PC-3 (cell line): ENCODE results near the gene SLC16A11. TPM values are rescaled to one million over a fixed set of nuclear protein-coding genes. Genes with fewer than 3 reads are reported as not detected.

Experiments used
- ATAC-seq: fragments of 200-7000 bp; cut with Tn5 transposase; 2 replicates; pipeline ENCODE4 v1.9.1; 2020; ENCODE audit warnings: mild to moderate bottlenecking, moderate library complexity
- BruUV-seq: library from RNA; stranded (reverse); fragments of 400-500 nt; replicated peaks from 2 replicates; lab custom pipeline; 2021; lab: Mats Ljungman, UMichigan
- CTCF ChIA-PET: fragments of 300-600 bp; sonication (Branson Sonifier 250); formaldehyde crosslinking; loops from one replicate; lab custom pipeline; 2022; ENCODE audit warnings: antibody characterized with exemption; lab: Charles Lee
- POLR2A ChIA-PET: fragments of 300-600 bp; sonication (Branson Sonifier 250); formaldehyde crosslinking; loops from one replicate; lab custom pipeline; 2022; ENCODE audit warnings: antibody characterized with exemption; ENCODE audit not compliant: unreplicated experiment; lab: Charles Lee
- DNase-seq: peaks from one replicate; pipeline ENCODE4 v3.0.0-alpha.2; 2015
- H2AFZ ChIP-seq: fragments of 300-600 bp; sonication (generic); 2 replicates; pipeline ENCODE4 v1.6.0; 2016; ENCODE audit warnings: antibody characterized with exemption, low read length
- H3F3A ChIP-seq: fragments of 300-600 bp; sonication (generic); one replicate; pipeline ENCODE4 v1.6.0; 2017; ENCODE audit warnings: antibody characterized with exemption, low read length, control low read depth, mild to moderate bottlenecking; ENCODE audit not compliant: unreplicated experiment
- H3K27ac ChIP-seq: fragments of 300-600 bp; sonication (generic); 2 replicates; pipeline ENCODE4 v1.5.1; 2016; ENCODE audit warnings: mild to moderate bottlenecking, low read length
- H3K27me3 ChIP-seq: fragments of 300-600 bp; sonication (generic); 2 replicates; pipeline ENCODE4 v1.6.1; 2016; ENCODE audit warnings: low read length, mixed read lengths
- H3K36me3 ChIP-seq: fragments of 300-600 bp; sonication (generic); 2 replicates; pipeline ENCODE4 v1.6.1; 2016; ENCODE audit warnings: low read depth, mixed run types, low read length, mixed read lengths
- H3K4me1 ChIP-seq: fragments of 300-600 bp; sonication (generic); 2 replicates; pipeline ENCODE4 v1.5.1; 2016; ENCODE audit warnings: low read length; ENCODE audit not compliant: insufficient read depth
- H3K4me2 ChIP-seq: fragments of 300-600 bp; sonication (generic); 2 replicates; pipeline ENCODE4 v1.6.0; 2016; ENCODE audit warnings: low read length
- H3K4me3 ChIP-seq: fragments of 300-600 bp; sonication (generic); 2 replicates; pipeline ENCODE4 v1.5.1; 2016; ENCODE audit warnings: mild to moderate bottlenecking, low read length, mixed read lengths
- H3K79me2 ChIP-seq: fragments of 300-600 bp; sonication (generic); 2 replicates; pipeline ENCODE4 v1.6.1; 2017; ENCODE audit warnings: low read length, mixed read lengths
- H3K9ac ChIP-seq: fragments of 300-600 bp; sonication (generic); 2 replicates; pipeline ENCODE4 v1.6.0; 2016; ENCODE audit warnings: mild to moderate bottlenecking, low read length
- H3K9me2 ChIP-seq: fragments of 300-600 bp; sonication (generic); replicated peaks from 2 replicates; pipeline ENCODE4 v1.6.1; 2016; ENCODE audit warnings: mixed run types, low read length, mixed read lengths
- H3K9me3 ChIP-seq: fragments of 300-600 bp; sonication (generic); 2 replicates; pipeline ENCODE4 v1.6.1; 2016; ENCODE audit warnings: low read length, mixed read lengths
- H4K20me1 ChIP-seq: fragments of 300-600 bp; sonication (generic); 2 replicates; pipeline ENCODE4 v1.6.1; 2016; ENCODE audit warnings: low read length, mixed read lengths
- CTCF ChIP-seq: fragments of 300-600 bp; sonication (generic); conservative IDR thresholded peaks from 2 replicates; pipeline ENCODE4 v1.5.1; 2017; ENCODE audit warnings: antibody characterized with exemption, low read depth, mild to moderate bottlenecking, low read length
- EZH2 ChIP-seq: fragments of 300-600 bp; sonication (generic); IDR thresholded peaks from one replicate; pipeline ENCODE4 v1.6.1; 2017; ENCODE audit warnings: antibody characterized with exemption, mild to moderate bottlenecking, low read length; ENCODE audit not compliant: unreplicated experiment
- EZH2phosphoT487 ChIP-seq: fragments of 300-600 bp; sonication (generic); IDR thresholded peaks from 2 replicates; pipeline ENCODE4 v1.6.1; 2018; ENCODE audit warnings: mild to moderate bottlenecking, antibody characterized with exemption, low read length, borderline replicate concordance
- intact Hi-C: fragments of 100-400 bp; cut with micrococcal nuclease; formaldehyde crosslinking; loops from 2 replicates; pipeline ENCODE4 v1.9.0; 2023
- total RNA-seq: library from RNA; depleted of rRNA; stranded (reverse); fragments of >200 nt; gene quantifications from 2 replicates; pipeline ENCODE4 v1.2.3, GENCODE V29; 2014

SLC16A11 gene
- total RNA-seq, 1 experiment from 2014 or later = not detected

GRCh38 chr17:6998855-6999508 lies 44.9 kb downstream of the SLC16A11 start:
- TF ChIP-seq EZH2phosphoT487 (no peak), CTCF (no peak), EZH2 (no peak)
- H3K79me2 ChIP-seq = no peaks in the 10 kb centered on the region
- ATAC-seq = no peak
- ChIA-PET POLR2A (no interaction called here), CTCF (no interaction called here)
- H3F3A ChIP-seq = no peaks in the 10 kb centered on the region
- H3K4me2 ChIP-seq = no peak overlapping the region
- no peaks in the 10 kb centered on the region for H3K4me1 ChIP-seq
- BruUV-seq = no TSS peak
- no peak for DNase-seq
- H3K36me3 ChIP-seq = peaks cover 7% of the 10 kb centered on the region
- H3K9ac ChIP-seq = no peak overlapping the region
- no peak overlapping the region for H3K4me3 ChIP-seq
- no peaks in the 10 kb centered on the region for H3K9me3 ChIP-seq
- no peak overlapping the region for H2AFZ ChIP-seq
- H3K9me2 ChIP-seq = no peaks in the 10 kb centered on the region
- no peaks in the 10 kb centered on the region for H3K27me3 ChIP-seq
- H3K27ac ChIP-seq = no peak overlapping the region
- H4K20me1 ChIP-seq = no peaks in the 10 kb centered on the region
- intact Hi-C loops = no loop called here

DNA sequence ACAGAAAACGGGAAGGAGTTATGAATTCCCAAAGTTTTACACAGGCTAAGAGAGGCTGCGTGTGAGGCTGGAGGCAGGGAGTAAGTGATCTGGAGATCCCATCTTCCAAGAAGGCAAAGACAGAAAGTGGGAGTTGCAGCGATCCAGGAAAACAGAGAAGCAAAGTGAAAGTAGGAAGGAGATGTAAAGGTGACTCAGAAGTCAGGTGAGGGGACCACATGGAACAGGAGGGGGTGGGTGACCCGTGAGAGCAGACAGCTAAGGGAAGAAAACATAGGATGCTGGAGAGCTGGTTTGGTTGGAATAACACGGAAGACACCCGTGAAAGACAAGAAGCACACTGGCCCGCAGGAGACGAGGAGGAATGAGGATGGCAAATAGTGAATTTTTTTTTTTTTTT lies 46.7 kb downstream of the SLC16A11 start:
- no peak overlapping the region for H3K4me2 ChIP-seq
- DNase-seq (no peak), ATAC-seq (no peak)
- H3F3A ChIP-seq = no peaks in the 10 kb centered on the region
- no peaks in the 10 kb centered on the region for H3K9me3 ChIP-seq
- H3K4me1 ChIP-seq = no peaks in the 10 kb centered on the region
- H2AFZ ChIP-seq = no peak overlapping the region
- BruUV-seq = no TSS peak
- ChIA-PET CTCF (no interaction called here), POLR2A (no interaction called here)
- intact Hi-C loops = no loop called here
- H3K27ac ChIP-seq = no peak overlapping the region
- no peaks in the 10 kb centered on the region for H4K20me1 ChIP-seq
- H3K9me2 ChIP-seq = no peaks in the 10 kb centered on the region
- no peaks in the 10 kb centered on the region for H3K27me3 ChIP-seq
- no peak overlapping the region for H3K9ac ChIP-seq
- no peak overlapping the region for H3K4me3 ChIP-seq
- TF ChIP-seq CTCF (no peak), EZH2phosphoT487 (no peak), EZH2 (no peak)
- H3K36me3 ChIP-seq = peaks cover 7% of the 10 kb centered on the region
- no peaks in the 10 kb centered on the region for H3K79me2 ChIP-seq

GRCh38 chr17:6996256-6997011 lies 47.5 kb downstream of the SLC16A11 start:
- no peak overlapping the region for H3K4me3 ChIP-seq
- H3K79me2 ChIP-seq = no peaks in the 10 kb centered on the region
- POLR2A ChIA-PET = no interaction called here
- H3K27ac ChIP-seq = no peak overlapping the region
- BruUV-seq = no TSS peak
- H2AFZ ChIP-seq = no peak overlapping the region
- H3K36me3 ChIP-seq = no peaks in the 10 kb centered on the region
- H3K4me2 ChIP-seq = no peak overlapping the region
- intact Hi-C loops = no loop called here
- no peaks in the 10 kb centered on the region for H3F3A ChIP-seq
- CTCF ChIA-PET = no interaction called here
- H4K20me1 ChIP-seq = no peaks in the 10 kb centered on the region
- H3K27me3 ChIP-seq = no peaks in the 10 kb centered on the region
- DNase-seq (no peak), ATAC-seq (no peak)
- no peaks in the 10 kb centered on the region for H3K4me1 ChIP-seq
- H3K9ac ChIP-seq = no peak overlapping the region
- H3K9me2 ChIP-seq = no peaks in the 10 kb centered on the region
- no peaks in the 10 kb centered on the region for H3K9me3 ChIP-seq
- TF ChIP-seq EZH2phosphoT487 (no peak), EZH2 (no peak), CTCF (no peak)
